GM10847 (cell line): Measurements from ENCODE around the gene SPTLC3.

Experiments used
- POLR2A ChIP-seq: IDR thresholded peaks from 2 replicates; pipeline ENCODE4 v1.6.1; 2011; ENCODE audit not compliant: insufficient read length; ENCODE audit errors: extremely low read depth

The SPTLC3 gene

DNA sequence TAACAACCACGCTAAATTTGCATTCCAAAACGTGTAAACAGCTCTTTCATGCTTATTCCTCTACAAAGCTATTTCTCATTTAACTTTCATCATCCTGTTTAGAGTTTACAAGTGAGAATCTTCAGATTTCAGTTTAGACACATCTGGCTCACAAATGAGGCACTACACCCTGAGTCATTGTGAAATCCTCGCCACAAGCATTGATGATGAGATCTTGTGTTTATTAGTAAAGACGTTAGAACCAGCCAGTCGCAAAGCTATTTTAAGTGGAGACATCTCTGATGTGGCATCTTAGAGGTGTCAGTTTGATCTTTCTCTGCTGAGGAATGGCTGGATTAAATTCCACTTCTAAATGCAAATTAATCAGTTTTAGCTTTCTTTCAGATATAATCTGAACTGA is 204.0 kb downstream of the SPTLC3 start:
- no peak for TF ChIP-seq POLR2A

DNA sequence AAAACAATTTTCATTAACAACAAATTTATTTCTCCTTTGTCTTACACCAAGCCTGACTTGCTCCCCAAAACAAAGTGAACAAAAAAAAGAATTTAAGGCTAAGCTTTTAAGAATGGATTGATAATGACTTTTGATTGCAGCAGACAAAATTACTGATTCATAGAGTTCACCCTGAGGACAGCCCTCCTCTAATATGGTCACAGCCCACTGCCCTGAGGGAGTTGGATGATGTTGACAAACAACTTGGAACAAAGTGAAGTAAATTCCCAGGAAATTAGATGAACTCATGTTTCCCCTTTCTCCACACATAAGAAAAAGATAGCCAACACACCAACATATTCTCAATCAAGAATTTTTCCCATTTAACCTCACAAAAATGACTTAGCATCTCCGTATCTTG is 204.6 kb downstream of the SPTLC3 start:
- no peak for TF ChIP-seq POLR2A

DNA sequence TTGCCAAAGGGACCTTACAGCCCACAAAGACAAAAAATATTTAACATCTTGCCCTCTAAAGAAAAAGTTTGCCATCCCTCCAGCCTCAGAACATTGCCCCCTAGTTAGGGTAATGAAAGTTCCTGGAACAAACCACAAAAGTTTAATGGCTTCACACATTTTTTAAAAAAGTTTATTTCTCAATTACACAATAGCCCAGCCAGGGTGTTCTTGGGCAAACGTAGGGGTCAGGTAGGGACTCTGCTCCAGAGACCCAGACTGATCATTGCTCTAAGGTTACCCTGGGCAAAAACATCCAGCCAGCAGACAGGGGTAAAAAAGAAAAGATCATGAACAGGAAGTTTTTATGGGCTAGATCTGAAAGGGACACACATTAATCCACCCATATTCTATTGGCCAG is 207.8 kb downstream of the SPTLC3 start:
- no peak for TF ChIP-seq POLR2A
